NCI-H2196 treated with DMSO at 0.1 percent for 48 hours (cell line): ENCODE data around the gene IL3.
"Not testable (repeated sequence)": the region's sequence is repeated elsewhere in the genome, so short reads cannot be mapped to it uniquely, and the experiment has no call there.

Experiments used
- DNase-seq: peaks from one replicate; lab custom pipeline; 2025; ENCODE audit not compliant: unreplicated experiment; lab: John Stamatoyannopoulos, UW

Gene IL3

GRCh38 chr5:132093271-132093670 is 32.8 kb downstream of the IL3 start:
- DNase-seq = no peak

DNA sequence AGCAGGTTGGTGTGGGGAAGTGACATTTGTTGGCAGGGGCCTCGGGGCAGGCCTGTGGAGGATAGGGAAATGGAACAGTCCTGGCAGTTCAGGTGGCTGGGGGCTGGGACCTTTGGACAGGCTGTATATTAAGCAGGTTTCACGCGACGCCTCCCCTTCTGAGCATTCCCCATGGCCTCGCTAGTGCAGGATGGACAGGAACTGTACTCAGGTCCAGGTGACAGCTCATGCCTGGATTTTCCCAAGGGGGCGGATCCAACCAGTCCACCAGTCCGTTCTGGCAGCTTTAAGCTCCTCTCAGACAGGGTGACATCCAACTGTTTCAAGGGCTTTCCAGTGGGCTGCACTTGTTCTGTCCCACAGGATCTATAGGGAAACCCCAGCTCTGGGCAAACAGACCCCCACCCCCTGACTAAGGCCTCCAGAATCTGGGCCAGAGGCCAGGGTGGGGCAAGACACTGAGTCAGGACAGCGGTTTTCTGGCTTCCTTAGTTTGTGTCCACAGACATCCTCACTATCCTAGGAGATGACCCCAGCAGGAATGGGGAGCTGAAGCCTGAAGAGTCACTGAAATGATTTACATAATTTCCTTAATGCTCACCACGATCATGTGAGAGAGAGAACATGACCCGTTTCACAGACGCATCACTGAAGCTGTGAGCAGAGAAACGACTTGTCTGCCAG is 34.1 kb downstream of the IL3 start:
- DNase-seq = no peak

- DNase-seq = no peak
These were observed 34.6 kb downstream of the IL3 start for GRCh38 chr5:132095077-132095410.

GRCh38 chr5:132095424-132095972 is 35.0 kb downstream of the IL3 start:
- no peak for DNase-seq

- no peak for DNase-seq
These were observed 36.4 kb downstream of the IL3 start for GRCh38 chr5:132096904-132097303.

- no peak for DNase-seq
These were observed 37.7 kb downstream of the IL3 start for GRCh38 chr5:132098151-132098594.

GRCh38 chr5:132098621-132099020 is 38.2 kb downstream of the IL3 start:
- no peak for DNase-seq

- no peak for DNase-seq
These were observed 38.8 kb downstream of the IL3 start for GRCh38 chr5:132099076-132099748.

DNA sequence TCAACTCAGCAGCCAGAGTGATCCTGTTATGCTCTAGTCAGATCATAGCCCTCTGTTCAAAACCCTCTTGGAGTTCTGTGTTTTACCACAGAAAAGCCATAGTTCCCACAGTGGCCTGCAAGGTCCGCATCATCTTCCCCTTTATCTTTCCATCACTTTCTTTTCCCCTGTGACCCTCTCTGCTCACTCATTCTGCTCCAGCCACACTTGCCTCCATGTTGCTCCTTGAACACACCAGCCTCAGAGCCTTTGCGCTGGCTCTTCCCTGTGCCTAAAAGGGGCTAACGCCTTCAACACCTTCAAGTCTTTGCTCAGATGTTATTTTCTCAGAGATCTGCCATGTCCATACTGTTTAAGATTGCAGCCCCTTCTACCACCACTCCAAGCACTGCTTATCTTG is 39.5 kb downstream of the IL3 start:
- DNase-seq = no peak

DNA sequence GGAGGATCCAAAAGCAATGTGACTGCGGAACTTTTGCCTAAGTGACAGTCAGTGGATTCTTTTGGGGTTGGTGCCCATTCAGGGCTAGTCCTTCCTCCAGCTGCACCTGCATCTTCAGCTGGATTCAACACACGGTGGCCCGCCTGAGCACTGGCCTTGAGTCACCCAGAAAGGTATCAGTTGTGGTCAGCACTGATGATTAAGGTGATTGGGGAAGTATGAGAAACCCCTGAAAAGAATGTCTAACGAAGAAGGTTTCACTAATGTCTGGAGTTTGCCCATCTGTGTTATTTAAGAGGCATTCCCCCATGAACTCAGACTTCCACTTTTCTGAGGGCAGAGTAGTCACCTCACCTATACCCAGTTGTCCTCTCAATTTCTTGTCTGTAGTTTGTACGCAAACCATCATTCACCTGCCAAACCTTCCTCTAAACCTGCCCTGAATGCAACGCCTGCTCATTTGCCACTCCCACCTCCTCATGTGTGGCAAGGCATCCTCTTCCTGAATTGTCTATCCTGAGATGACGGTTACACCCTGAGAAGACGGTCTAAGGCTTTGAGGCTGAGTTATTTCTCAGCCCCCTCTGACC is 40.3 kb downstream of the IL3 start:
- no peak for DNase-seq

- DNase-seq = no peak
These were observed 41.0 kb downstream of the IL3 start for GRCh38 chr5:132101385-132101880.

GRCh38 chr5:132102101-132102701 is 41.7 kb downstream of the IL3 start:
- DNase-seq = no peak

DNA sequence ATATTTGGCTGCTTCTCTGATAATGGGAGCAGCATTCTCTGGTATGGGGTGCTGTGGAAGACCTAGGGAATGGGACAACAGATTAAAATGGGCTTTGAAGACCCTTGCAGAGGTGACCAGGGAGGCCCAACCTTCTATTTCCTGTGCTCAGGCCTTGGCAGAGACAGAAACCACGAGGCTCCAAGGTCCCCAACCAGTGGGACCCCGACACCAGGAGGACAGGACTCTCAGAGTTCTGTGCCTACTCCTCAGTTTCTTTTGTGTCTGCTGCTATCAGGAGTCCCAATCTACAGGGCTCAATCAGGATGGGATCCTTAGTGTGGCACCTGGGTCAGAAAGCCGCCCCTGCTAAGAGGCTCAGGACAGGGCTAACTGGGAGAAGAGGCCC is 42.5 kb downstream of the IL3 start:
- no peak for DNase-seq

DNA sequence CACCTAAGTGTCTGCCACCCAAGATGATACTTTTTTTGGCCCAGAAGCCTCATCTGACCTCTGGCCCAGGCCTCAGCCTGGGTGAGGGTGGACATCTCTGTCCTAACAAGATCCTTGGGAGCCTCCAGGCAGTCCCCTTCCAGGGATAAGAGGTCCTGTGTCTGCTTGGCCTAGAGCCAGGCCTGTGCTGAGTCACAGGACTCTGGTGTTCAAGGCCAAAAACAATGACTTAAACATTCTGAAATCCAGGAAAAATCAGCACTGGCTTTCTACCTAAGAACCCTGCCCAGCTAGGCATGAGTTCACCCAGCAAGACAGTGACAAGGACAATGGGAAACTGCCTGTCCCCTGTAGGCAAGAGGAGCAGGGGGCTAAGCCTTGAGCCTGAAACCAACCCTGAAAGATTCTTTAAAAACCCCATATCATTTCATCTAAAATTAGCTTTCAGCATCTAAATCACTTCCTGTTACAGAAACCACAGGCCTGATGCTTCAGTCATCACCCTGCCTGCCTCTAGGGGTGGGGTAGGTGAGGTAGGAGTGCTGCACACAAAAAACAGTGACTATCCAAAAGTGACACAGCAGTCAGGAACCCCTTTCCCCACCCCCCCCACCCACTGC is 43.0 kb downstream of the IL3 start:
- DNase-seq = no peak

DNA sequence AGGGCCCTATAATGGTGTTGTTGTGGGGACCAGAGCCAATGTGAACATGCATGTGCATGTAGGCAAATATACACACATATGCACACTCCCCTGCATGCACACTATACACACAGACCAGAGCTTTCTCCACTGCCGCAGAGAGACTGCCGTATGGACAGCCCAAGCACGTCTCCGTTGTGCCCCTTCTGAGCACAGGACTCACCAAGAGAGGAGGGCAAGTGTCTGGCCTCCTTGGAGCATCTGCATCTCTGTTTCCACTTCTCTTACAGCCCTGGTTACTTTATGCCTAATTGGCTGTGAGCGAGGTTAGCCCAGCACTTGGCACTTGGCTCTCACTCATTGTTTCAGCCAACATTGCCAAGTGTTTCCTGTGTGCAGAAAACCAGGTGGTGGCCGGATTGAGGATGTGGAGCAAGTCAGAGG is 43.5 kb downstream of the IL3 start:
- DNase-seq = no peak

DNA sequence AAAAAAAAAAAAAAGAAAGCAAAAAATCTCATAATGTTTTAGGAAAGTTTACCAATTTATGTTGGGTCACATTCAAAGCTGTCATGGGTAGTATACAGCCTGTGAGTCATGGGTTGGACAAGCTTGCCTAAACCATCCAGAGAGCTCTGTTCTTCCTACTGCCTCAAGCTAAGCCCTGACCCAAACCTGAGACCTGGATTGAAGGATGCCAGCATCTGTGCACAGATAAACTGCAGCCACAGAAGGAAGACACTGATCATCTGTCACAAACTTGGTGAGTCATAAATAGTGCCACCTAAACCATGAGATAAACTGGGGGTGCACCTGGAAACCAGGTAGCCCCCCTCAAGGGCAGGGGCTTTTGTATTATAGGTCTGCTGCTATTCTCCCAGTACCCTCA is 44.1 kb downstream of the IL3 start:
- no peak for DNase-seq

GRCh38 chr5:132105688-132106087 is 45.2 kb downstream of the IL3 start:
- no peak for DNase-seq

DNA sequence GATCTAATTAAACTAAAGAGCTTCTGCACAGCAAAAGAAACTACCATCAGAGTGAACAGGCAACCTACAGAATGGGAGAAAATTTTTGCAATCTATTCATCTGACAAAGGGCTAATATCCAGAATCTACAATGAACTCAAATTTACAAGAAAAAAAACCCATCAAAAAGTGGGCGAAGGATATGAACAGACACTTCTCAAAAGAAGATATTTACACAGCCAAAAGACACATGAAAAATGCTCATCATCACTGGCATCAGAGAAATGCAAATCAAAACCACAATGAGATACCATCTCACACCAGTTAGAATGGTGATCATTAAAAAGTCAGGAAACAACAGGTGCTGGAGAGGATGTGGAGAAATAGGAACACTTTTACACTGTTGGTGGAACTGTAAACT is 48.0 kb downstream of the IL3 start:
- DNase-seq = not testable (repeated sequence)

DNA sequence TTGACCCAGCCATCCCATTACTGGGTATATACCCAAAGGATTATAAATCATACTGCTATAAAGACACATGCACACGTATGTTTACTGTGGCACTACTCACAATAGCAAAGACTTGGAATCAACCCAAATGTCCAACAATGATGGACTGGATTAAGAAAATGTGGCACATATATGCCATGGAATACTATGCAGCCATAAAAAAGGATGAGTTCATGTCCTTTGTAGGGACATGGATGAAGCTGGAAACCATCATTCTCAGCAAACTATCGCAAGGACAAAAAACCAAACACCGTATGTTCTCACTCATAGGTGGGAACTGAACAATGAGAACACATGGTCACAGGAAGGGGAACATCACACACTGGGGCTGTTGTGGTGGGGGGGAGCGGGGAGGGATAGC is 48.5 kb downstream of the IL3 start:
- not testable (repeated sequence) for DNase-seq

GRCh38 chr5:132109494-132110053 is 49.1 kb downstream of the IL3 start:
- DNase-seq = no peak

DNA sequence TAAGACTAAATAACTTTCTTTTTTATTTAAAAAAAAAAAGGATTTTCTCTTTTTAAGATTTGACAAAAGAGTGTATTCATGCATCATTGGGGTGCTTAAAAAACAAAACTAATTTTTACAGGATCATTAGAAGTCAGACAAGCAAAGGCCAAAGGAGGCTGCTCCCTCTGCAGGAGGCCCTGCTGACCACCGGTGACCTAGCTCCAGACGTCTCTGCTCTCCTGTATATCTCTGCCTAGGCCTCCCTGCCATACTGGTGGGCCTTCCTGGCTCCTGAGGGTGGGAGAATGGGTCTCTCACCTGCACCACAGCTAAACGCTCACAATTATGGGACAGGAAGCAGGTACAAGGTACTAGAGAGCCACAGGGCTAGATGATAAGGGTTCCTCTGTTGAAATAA is 49.7 kb downstream of the IL3 start:
- DNase-seq = no peak
